Activated naive CD8-positive, alpha-beta T cell treated with anti-CD3 and anti-CD28 coated beads, Interleukin-2, amount 10 ng/mL, durations not matched to agents 7 days and 5 days (primary cell): ENCODE measurements around the gene RAD51. TPM values are rescaled to one million over a fixed set of nuclear protein-coding genes. Genes with fewer than 3 reads are reported as not detected.

Source experiments
- ATAC-seq: fragments of 150-1000 bp; cut with Tn5 transposase; one replicate; pipeline ENCODE4 v1.10.0; 2021; ENCODE audit warnings: low read depth, moderate library complexity
- POLR2A ChIA-PET: fragments of 350-600 bp; sonication (Branson Sonifier 250); formaldehyde crosslinking; loops from one replicate; lab custom pipeline; 2021; ENCODE audit warnings: antibody characterized with exemption; lab: Charles Lee
- DNase-seq: peaks from one replicate; pipeline ENCODE4 v3.0.0; 2021
- H3K27ac Mint-ChIP-seq: one replicate; pipeline ENCODE4 v1.8.0; 2022; ENCODE audit warnings: mild to moderate bottlenecking, mixed read lengths
- H3K27me3 Mint-ChIP-seq: one replicate; pipeline ENCODE4 v1.8.0; 2022; ENCODE audit warnings: mild to moderate bottlenecking, moderate library complexity, mixed read lengths
- H3K36me3 Mint-ChIP-seq: one replicate; pipeline ENCODE4 v1.8.0; 2021; ENCODE audit warnings: mild to moderate bottlenecking, mixed read lengths
- H3K4me1 Mint-ChIP-seq: one replicate; pipeline ENCODE4 v1.8.0; 2021; ENCODE audit warnings: mixed read lengths
- H3K4me3 Mint-ChIP-seq: one replicate; pipeline ENCODE4 v1.8.0; 2022; ENCODE audit warnings: mild to moderate bottlenecking, moderate library complexity, mixed read lengths
- H3K9me3 Mint-ChIP-seq: one replicate; pipeline ENCODE4 v1.8.0; 2021; ENCODE audit warnings: mixed read lengths
- total RNA-seq, 2 experiments: library from RNA; stranded (reverse); gene quantifications; one replicate each; pipeline ENCODE4 v1.2.3, GENCODE V29; 2021

The RAD51 gene
- total RNA-seq, 2 experiments from 2014 or later, result 52.4 to 54.5 TPM

GRCh38 chr15:40767838-40768500, 73.0 kb downstream of the RAD51 start:
- POLR2A ChIA-PET, result interaction anchor here (1.7 to 2.4 kb wide), 4 partner anchors 13 to 73 kb away, joined by 6 to 14 read pairs (median 10); partner anchors contain the start of genes RAD51 and RMDN3
- Mint-ChIP-seq H3K27me3 (no peaks in the 10 kb centered on the region), H3K36me3 (peaks cover 3% of the 10 kb centered on the region), H3K27ac (peak overlapping the region; percentile 89), H3K9me3 (no peaks in the 10 kb centered on the region), H3K4me1 (peaks cover 32% of the 10 kb centered on the region), H3K4me3 (no peak overlapping the region)
- DNase-seq, result no peak
- no peak for ATAC-seq

GRCh38 chr15:40768521-40769273, 73.7 kb downstream of the RAD51 start:
- POLR2A ChIA-PET, result interaction anchor here (1.7 to 2.4 kb wide), 4 partner anchors 14 to 74 kb away, joined by 6 to 14 read pairs (median 10); partner anchors contain the start of genes RAD51 and RMDN3
- DNase-seq (no peak), ATAC-seq (no peak)
- H3K27ac Mint-ChIP-seq, result peak overlapping the region; percentile 89
- H3K36me3 Mint-ChIP-seq, result peaks cover 3% of the 10 kb centered on the region
- H3K4me3 Mint-ChIP-seq, result peak overlapping the region; percentile 58
- H3K27me3 Mint-ChIP-seq, result no peaks in the 10 kb centered on the region
- H3K9me3 Mint-ChIP-seq, result no peaks in the 10 kb centered on the region
- peaks cover 26% of the 10 kb centered on the region for H3K4me1 Mint-ChIP-seq

- POLR2A ChIA-PET, result interaction anchor here (0.6 to 2.4 kb wide), 8 partner anchors 9 to 179 kb away, joined by 3 to 14 read pairs (median 6); partner anchors contain the start of genes DNAJC17, RAD51, RMDN3 and ZFYVE19
- Mint-ChIP-seq H3K9me3 (no peaks in the 10 kb centered on the region), H3K27me3 (no peaks in the 10 kb centered on the region), H3K36me3 (peaks cover 3% of the 10 kb centered on the region), H3K27ac (peak within 1 kb of the TSS; percentile 89), H3K4me1 (peaks cover 26% of the 10 kb centered on the region), H3K4me3 (peak within 1 kb of the TSS; percentile 58)
- ATAC-seq (peak; percentile 67), DNase-seq (peak; percentile 64)
These were observed 74.5 kb downstream of the RAD51 start, which contains the start of gene C15orf62 for GRCh38 chr15:40769274-40770146. Gene C15orf62, plus strand, starts transcription at chr15:40769980. Its CDS starts 516 bp downstream, at chr15:40770496.

GRCh38 chr15:40770147-40770721, 75.3 kb downstream of the RAD51 start:
- Mint-ChIP-seq H3K4me3 (peak overlapping the region; percentile 58), H3K9me3 (no peaks in the 10 kb centered on the region)
- POLR2A ChIA-PET, result interaction anchor here (0.6 to 2.4 kb wide), 9 partner anchors 9 to 179 kb away, joined by 3 to 14 read pairs (median 4); partner anchors contain the start of genes DNAJC17, RAD51, RMDN3 and ZFYVE19

GRCh38 chr15:40771242-40771641, 76.3 kb downstream of the RAD51 start:
- POLR2A ChIA-PET, result interaction anchor here (1.2 to 1.9 kb wide), 2 partner anchors 25 to 27 kb away, joined by 3 to 5 read pairs; no protein-coding TSS in a partner anchor
- Mint-ChIP-seq H3K9me3 (no peaks in the 10 kb centered on the region), H3K27me3 (no peaks in the 10 kb centered on the region), H3K4me3 (no peak overlapping the region), H3K36me3 (peaks cover 6% of the 10 kb centered on the region), H3K27ac (no peak overlapping the region), H3K4me1 (peaks cover 19% of the 10 kb centered on the region)
- no peak for ATAC-seq
- no peak for DNase-seq

More at GRCh38 chr15:40770147-40770721, 75.3 kb downstream of the RAD51 start:
- ATAC-seq (no peak), DNase-seq (no peak)
- Mint-ChIP-seq H3K36me3 (peaks cover 6% of the 10 kb centered on the region), H3K4me1 (peaks cover 23% of the 10 kb centered on the region), H3K27me3 (no peaks in the 10 kb centered on the region), H3K27ac (peak overlapping the region; percentile 89)

GRCh38 chr15:40772014-40772413, 77.0 kb downstream of the RAD51 start:
- no peak overlapping the region for H3K4me3 Mint-ChIP-seq
- POLR2A ChIA-PET, result interaction anchor here (0.5 kb wide), 1 partner anchor 296 kb away, joined by 3 read pairs; no protein-coding TSS in a partner anchor
- no peak for DNase-seq
- peaks cover 12% of the 10 kb centered on the region for H3K36me3 Mint-ChIP-seq
- no peaks in the 10 kb centered on the region for H3K9me3 Mint-ChIP-seq
- H3K27me3 Mint-ChIP-seq, result no peaks in the 10 kb centered on the region
- H3K27ac Mint-ChIP-seq, result no peak overlapping the region
- no peak for ATAC-seq
- peaks cover 23% of the 10 kb centered on the region for H3K4me1 Mint-ChIP-seq

GRCh38 chr15:40773496-40773895, 78.5 kb downstream of the RAD51 start:
- POLR2A ChIA-PET, result interaction anchor here (1.1 kb wide), 1 partner anchor 79 kb away, joined by 3 read pairs; no protein-coding TSS in a partner anchor
- Mint-ChIP-seq H3K4me3 (no peak overlapping the region), H3K27ac (no peak overlapping the region), H3K9me3 (no peaks in the 10 kb centered on the region), H3K4me1 (peaks cover 23% of the 10 kb centered on the region), H3K27me3 (no peaks in the 10 kb centered on the region), H3K36me3 (peaks cover 14% of the 10 kb centered on the region)
- DNase-seq, result no peak
- no peak for ATAC-seq

GRCh38 chr15:40773902-40774301, 78.9 kb downstream of the RAD51 start:
- ATAC-seq (no peak), DNase-seq (no peak)
- peaks cover 20% of the 10 kb centered on the region for H3K4me1 Mint-ChIP-seq
- no peaks in the 10 kb centered on the region for H3K9me3 Mint-ChIP-seq
- H3K27me3 Mint-ChIP-seq, result no peaks in the 10 kb centered on the region
- no peak overlapping the region for H3K27ac Mint-ChIP-seq
- POLR2A ChIA-PET, result interaction anchor here (0.5 to 1.1 kb wide), 2 partner anchors 19 to 79 kb away, joined by 3 read pairs; no protein-coding TSS in a partner anchor
- H3K4me3 Mint-ChIP-seq, result no peak overlapping the region
- H3K36me3 Mint-ChIP-seq, result peaks cover 13% of the 10 kb centered on the region

- no peak for ATAC-seq
- POLR2A ChIA-PET, result no interaction called here
- Mint-ChIP-seq H3K27me3 (no peaks in the 10 kb centered on the region), H3K9me3 (no peaks in the 10 kb centered on the region), H3K36me3 (peaks cover 18% of the 10 kb centered on the region), H3K4me3 (no peak overlapping the region), H3K4me1 (peaks cover 15% of the 10 kb centered on the region), H3K27ac (no peak overlapping the region)
- no peak for DNase-seq
These were observed 80.0 kb downstream of the RAD51 start for GRCh38 chr15:40775007-40775406.

- Mint-ChIP-seq H3K4me1 (peaks cover 12% of the 10 kb centered on the region), H3K27ac (no peak overlapping the region), H3K36me3 (peaks cover 18% of the 10 kb centered on the region), H3K4me3 (no peak overlapping the region), H3K9me3 (no peaks in the 10 kb centered on the region), H3K27me3 (no peaks in the 10 kb centered on the region)
- POLR2A ChIA-PET, result interaction anchor here (0.6 to 1.3 kb wide), 2 partner anchors 9 to 30 kb away, joined by 3 read pairs; no protein-coding TSS in a partner anchor
- no peak for ATAC-seq
- DNase-seq, result no peak
These were observed 81.0 kb downstream of the RAD51 start for GRCh38 chr15:40775740-40776536.

- POLR2A ChIA-PET, result interaction anchor here (1.3 to 1.4 kb wide), 2 partner anchors 10 to 82 kb away, joined by 3 to 5 read pairs; partner anchors contain the start of gene RAD51
- DNase-seq, result no peak
- H3K4me1 Mint-ChIP-seq, result peaks cover 12% of the 10 kb centered on the region
- ATAC-seq, result peak; percentile 58
- H3K27me3 Mint-ChIP-seq, result no peaks in the 10 kb centered on the region
- H3K36me3 Mint-ChIP-seq, result peaks cover 18% of the 10 kb centered on the region
- peak overlapping the region; percentile 39 for H3K27ac Mint-ChIP-seq
- no peaks in the 10 kb centered on the region for H3K9me3 Mint-ChIP-seq
- H3K4me3 Mint-ChIP-seq, result no peak overlapping the region
These were observed 81.7 kb downstream of the RAD51 start for GRCh38 chr15:40776537-40777141.
